GM13977 (cell line): ENCODE measurements around the gene KIF26A.

ENCODE experiments used
- DNase-seq: peaks from one replicate; pipeline ENCODE4 v3.0.0; 2012; ENCODE audit warnings: low spot score
- CTCF ChIP-seq: IDR thresholded peaks from 2 replicates; pipeline ENCODE4 v1.5.1; 2012; ENCODE audit warnings: mild to moderate bottlenecking, control low read depth; ENCODE audit not compliant: insufficient read depth; ENCODE audit errors: extremely low read depth, missing control alignments
- in situ Hi-C: fragments of 300-500 bp; cut with MboI; formaldehyde crosslinking; loops from one replicate; pipeline ENCODE4 v1.12.0; 2022; ENCODE audit warnings: low sequenced_read_pairs, low pct_unique_long_range_greater_than_20kb, mixed read lengths, inconsistent platforms; ENCODE audit not compliant: unreplicated experiment

KIF26A gene

DNA sequence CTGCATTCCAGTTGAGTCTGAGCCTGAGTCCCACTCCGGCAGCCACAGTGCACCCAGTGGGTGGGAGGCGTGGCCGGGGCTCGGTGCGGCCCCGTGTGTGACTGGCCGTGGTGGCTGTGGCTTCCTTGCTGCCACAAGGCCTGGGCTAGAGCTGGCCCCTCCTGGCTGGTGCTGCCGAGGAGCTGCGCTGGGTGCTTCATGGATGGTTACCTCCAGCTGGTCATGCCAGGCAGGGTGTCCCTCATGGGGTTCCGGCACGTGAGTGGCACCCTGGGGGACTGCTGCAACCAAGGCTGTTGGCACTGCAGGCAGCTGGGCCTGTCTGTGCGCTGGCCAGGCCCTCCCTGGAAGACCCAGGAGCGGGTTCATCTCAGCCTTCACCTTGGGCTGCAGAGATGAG lies 62.7 kb downstream of the KIF26A start:
- no peak for DNase-seq
- TF ChIP-seq CTCF, result no peak
- in situ Hi-C loops, result no loop called here

- no peak for TF ChIP-seq CTCF
- in situ Hi-C loops, result no loop called here
- no peak for DNase-seq
Measured at GRCh38 chr14:104201496-104201895, 63.1 kb downstream of the KIF26A start.

DNA sequence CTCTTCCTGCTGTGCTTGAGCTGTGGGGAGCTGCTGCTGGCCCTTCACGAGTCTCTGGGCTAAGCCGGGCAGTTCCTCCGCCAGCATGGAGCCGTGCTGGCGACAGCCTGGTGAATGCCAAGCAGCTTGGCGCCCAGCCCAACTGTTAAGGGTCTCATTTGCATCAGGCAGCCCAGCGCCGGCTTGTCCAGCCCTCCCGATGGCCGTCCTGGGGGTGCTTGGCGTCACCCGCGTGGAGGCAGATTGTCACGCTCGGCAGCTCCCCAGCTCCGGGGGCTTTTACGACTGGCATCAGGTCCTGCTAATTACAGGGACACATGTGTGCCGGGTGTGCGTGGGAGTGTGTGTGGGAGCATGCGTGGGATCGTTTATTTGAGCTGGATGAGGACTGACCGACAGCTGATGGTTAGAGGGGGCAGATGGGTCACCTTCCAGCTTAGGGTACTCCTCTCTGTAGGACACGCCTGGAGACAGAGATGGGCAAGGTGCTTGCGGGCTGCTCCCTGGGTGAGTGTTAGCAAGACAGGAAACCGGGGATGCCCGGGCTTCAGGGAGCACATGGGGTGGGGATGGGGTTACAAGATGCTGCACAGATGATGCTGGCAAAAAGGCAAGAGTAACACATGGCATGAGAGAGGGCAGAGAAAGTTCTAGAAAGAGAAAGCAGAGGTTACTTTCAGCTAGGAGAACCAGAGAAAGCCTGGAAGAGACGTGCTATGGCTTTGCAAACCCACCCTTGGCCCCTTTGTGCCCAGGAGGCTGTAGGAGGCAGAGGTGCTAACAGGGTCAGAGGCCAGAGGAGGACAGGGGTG lies 64.1 kb downstream of the KIF26A start:
- DNase-seq, result no peak
- TF ChIP-seq CTCF, result no peak
- in situ Hi-C loops, result no loop called here

DNA sequence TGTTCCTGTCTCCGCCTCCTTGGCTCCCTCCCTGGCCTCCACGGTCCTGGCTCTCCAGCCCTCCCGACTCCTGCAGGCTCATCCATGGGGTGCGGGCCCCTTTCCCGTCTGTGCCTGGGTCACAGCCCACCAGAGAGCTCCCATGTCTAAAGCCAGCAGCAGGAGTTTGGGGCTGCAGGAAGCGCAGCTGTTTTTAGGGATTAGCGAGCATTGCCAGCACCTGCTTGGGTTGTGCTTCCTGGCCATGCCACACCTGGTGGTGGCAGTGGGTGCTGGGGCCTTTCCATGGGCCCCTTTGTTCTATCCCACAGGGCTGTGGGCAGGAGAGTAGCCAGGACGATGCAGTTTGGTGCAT lies 64.7 kb downstream of the KIF26A start:
- TF ChIP-seq CTCF, result no peak
- in situ Hi-C loops, result no loop called here
- no peak for DNase-seq

DNA sequence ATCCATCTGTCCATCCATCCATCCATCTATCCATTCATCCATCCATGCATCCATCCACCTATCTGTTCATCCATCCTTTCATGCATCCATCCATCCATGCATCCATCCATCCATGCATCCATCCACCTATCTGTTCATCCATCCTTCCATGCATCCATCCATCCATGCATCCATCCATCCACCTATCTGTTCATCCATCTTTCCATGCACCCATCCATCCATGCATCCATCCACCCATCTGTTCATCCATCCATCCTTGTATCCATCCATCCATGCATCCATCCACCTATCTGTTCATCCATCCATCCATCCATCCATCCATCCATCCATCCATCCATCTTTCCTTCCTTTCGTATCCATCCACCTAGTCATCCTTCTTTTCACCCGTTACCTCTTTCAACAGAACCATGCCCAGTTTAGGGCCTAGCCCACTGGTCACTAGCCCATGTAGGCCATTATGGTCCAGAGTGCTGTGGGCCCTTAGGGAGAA lies 66.3 kb downstream of the KIF26A start:
- in situ Hi-C loops, result no loop called here
- TF ChIP-seq CTCF, result no peak
- no peak for DNase-seq

GRCh38 chr14:104205781-104206180 lies 67.4 kb downstream of the KIF26A start:
- in situ Hi-C loops, result no loop called here
- TF ChIP-seq CTCF, result no peak
- DNase-seq, result no peak
